Esophagus muscularis mucosa (tissue), 3 donors: Measurements from ENCODE around the gene ZNF670.

Experiments used
- POLR2A ChIP-seq: fragments of 450-650 bp; IDR thresholded peaks from one replicate; pipeline ENCODE4 v1.6.1; 2017; ENCODE audit warnings: antibody characterized with exemption, moderate library complexity, mild to moderate bottlenecking, low read depth
- TF ChIP-seq, protein P1 (sequence below), 3 experiments: fragments of 200-600 bp in 2 of 3; fragments of 450-650 bp in 1 of 3; sonication (generic) in 2 of 3; IDR thresholded peaks; one replicate each; pipeline ENCODE4 v1.5.1; 2017 to 2019; ENCODE audit warnings: antibody characterized with exemption in 3 of 3, mild to moderate bottlenecking in 2 of 3, moderate library complexity in 1 of 3

DNA sequence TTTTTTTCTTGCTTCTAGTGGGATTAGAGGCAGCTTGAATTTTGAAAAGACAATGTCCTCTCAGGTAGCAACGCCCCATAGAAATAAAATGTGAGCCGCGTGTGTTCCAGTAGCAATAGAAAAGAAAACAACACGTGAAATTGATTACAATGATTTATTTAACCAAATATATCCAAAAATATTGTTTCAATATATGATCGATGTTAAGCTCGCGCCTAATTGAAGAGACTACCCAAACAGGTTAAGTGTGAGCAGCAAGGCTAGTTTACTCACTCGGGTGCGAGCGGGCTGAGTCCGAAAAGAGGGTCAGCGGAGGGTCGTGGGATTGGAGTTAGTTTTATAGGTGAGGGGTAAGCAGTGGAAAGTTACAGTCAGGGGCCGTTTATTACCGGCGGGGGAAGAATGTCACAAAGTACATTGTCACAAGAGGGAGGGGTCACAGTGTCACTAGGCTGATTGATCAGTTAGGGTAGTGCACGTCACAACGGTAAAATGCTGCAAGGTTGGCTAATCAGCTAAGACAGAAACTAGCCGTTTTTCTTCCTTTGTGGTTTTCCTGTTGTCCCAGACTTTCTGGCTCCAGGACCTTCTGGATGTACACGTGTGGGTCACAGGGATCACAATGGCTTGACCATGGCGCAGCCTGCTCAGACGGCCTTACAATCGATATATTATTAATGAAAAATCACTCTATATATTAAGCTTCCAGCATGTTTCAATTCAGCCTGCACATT is 697 bp upstream of the ZNF670 start:
- no peak for TF ChIP-seq POLR2A
- TF ChIP-seq, protein P1, sequence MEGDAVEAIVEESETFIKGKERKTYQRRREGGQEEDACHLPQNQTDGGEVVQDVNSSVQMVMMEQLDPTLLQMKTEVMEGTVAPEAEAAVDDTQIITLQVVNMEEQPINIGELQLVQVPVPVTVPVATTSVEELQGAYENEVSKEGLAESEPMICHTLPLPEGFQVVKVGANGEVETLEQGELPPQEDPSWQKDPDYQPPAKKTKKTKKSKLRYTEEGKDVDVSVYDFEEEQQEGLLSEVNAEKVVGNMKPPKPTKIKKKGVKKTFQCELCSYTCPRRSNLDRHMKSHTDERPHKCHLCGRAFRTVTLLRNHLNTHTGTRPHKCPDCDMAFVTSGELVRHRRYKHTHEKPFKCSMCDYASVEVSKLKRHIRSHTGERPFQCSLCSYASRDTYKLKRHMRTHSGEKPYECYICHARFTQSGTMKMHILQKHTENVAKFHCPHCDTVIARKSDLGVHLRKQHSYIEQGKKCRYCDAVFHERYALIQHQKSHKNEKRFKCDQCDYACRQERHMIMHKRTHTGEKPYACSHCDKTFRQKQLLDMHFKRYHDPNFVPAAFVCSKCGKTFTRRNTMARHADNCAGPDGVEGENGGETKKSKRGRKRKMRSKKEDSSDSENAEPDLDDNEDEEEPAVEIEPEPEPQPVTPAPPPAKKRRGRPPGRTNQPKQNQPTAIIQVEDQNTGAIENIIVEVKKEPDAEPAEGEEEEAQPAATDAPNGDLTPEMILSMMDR (IDR thresholded peaks at IDR 0.05): no peak
